NCI-H2171 treated with DMSO at 0.1 percent for 48 hours (cell line): ENCODE measurements around the gene TSSK3.
A peak's percentile ranks its signal among the peaks of the same experiment; 100 is the strongest.

Source experiments
- DNase-seq: peaks from one replicate; lab custom pipeline; 2025; lab: John Stamatoyannopoulos, UW

TSSK3 gene

GRCh38 chr1:32362474-32363313 lies at the start of gene TSSK3, which contains the start of gene FAM229A:
TSSK3 (plus strand) TSS chr1:32362539; CDS start chr1:32362702, 163 bp downstream.
FAM229A (minus strand) TSS chr1:32362485; CDS start chr1:32362091, 394 bp downstream.
- DNase-seq: no peak

- DNase-seq: no peak
Observed at GRCh38 chr1:32316903-32317277, 45.4 kb upstream of the TSSK3 start.

GRCh38 chr1:32318127-32318869 lies 44.0 kb upstream of the TSSK3 start:
- DNase-seq: no peak

- DNase-seq: no peak
Observed at GRCh38 chr1:32321712-32322291, 40.5 kb upstream of the TSSK3 start.

- no peak for DNase-seq
Observed at GRCh38 chr1:32327204-32327603, 35.1 kb upstream of the TSSK3 start.

GRCh38 chr1:32329931-32330466 lies 32.3 kb upstream of the TSSK3 start:
- no peak for DNase-seq

GRCh38 chr1:32330558-32331151 lies 31.7 kb upstream of the TSSK3 start:
- no peak for DNase-seq

- DNase-seq: no peak
Observed at GRCh38 chr1:32331549-32331948, 30.8 kb upstream of the TSSK3 start.

- no peak for DNase-seq
Observed at GRCh38 chr1:32332290-32333079, 29.9 kb upstream of the TSSK3 start.

GRCh38 chr1:32333251-32333963 lies 28.9 kb upstream of the TSSK3 start:
- no peak for DNase-seq

GRCh38 chr1:32334274-32334861 lies 28.0 kb upstream of the TSSK3 start:
- DNase-seq: no peak

GRCh38 chr1:32334864-32335534 lies 27.3 kb upstream of the TSSK3 start:
- DNase-seq: peak; percentile 40

- DNase-seq: no peak
Observed at GRCh38 chr1:32335535-32335789, 26.9 kb upstream of the TSSK3 start.

GRCh38 chr1:32335790-32336590 lies 26.3 kb upstream of the TSSK3 start, which contains the start of gene MARCKSL1:
MARCKSL1 (minus strand) TSS chr1:32336233; CDS start chr1:32336033, 200 bp downstream.
- DNase-seq: peak; percentile 64

- DNase-seq: no peak
Observed at GRCh38 chr1:32336591-32336932, 25.8 kb upstream of the TSSK3 start.

GRCh38 chr1:32336963-32337675 lies 25.2 kb upstream of the TSSK3 start:
- DNase-seq: no peak

GRCh38 chr1:32337855-32338636 lies 24.3 kb upstream of the TSSK3 start:
- DNase-seq: no peak
